SIG-M5 treated with dmso at 0.1 percent for 504 hours (cell line): ENCODE data around the gene ZNF629.

Experiments used
- DNase-seq: peaks from one replicate; lab custom pipeline; 2025; ENCODE audit not compliant: unreplicated experiment; lab: John Stamatoyannopoulos, UW

The ZNF629 gene

GRCh38 chr16:30748634-30749445 is 38.2 kb downstream of the ZNF629 start:
- no peak for DNase-seq

GRCh38 chr16:30747799-30748633 is 39.0 kb downstream of the ZNF629 start, which contains the start of gene PHKG2:
PHKG2 (plus strand) TSS chr16:30748425; CDS start chr16:30748821, 396 bp downstream.
- peak; percentile 97 for DNase-seq

GRCh38 chr16:30747331-30747730 is 39.7 kb downstream of the ZNF629 start:
- no peak for DNase-seq

GRCh38 chr16:30746638-30747175 is 40.3 kb downstream of the ZNF629 start:
- DNase-seq: peak; percentile 43

- no peak for DNase-seq
These were observed 41.9 kb downstream of the ZNF629 start for GRCh38 chr16:30745082-30745481.

- no peak for DNase-seq
These were observed 42.8 kb downstream of the ZNF629 start for GRCh38 chr16:30744183-30744582.

- DNase-seq: no peak
These were observed 43.3 kb downstream of the ZNF629 start for GRCh38 chr16:30743716-30744115.

GRCh38 chr16:30741461-30741914 is 45.5 kb downstream of the ZNF629 start:
- peak; percentile 64 for DNase-seq

- peak; percentile 64 for DNase-seq
These were observed 46.4 kb downstream of the ZNF629 start for GRCh38 chr16:30740364-30741251.

- DNase-seq: no peak
These were observed 47.7 kb downstream of the ZNF629 start for GRCh38 chr16:30738984-30739951.

- DNase-seq: no peak
These were observed 49.0 kb downstream of the ZNF629 start for GRCh38 chr16:30737794-30738648.

GRCh38 chr16:30736995-30737793 is 49.8 kb downstream of the ZNF629 start:
- DNase-seq: no peak

- no peak for DNase-seq
These were observed 55.6 kb downstream of the ZNF629 start for GRCh38 chr16:30731411-30731810.

- no peak for DNase-seq
These were observed 57.9 kb downstream of the ZNF629 start for GRCh38 chr16:30728899-30729672.
